Smooth muscle cell (in vitro differentiated cells): ENCODE measurements around the gene DST. TPM values are rescaled to one million over a fixed set of nuclear protein-coding genes. Genes with fewer than 3 reads are reported as not detected.

Source experiments
- DNase-seq: peaks from one replicate; lab custom pipeline; 2025; ENCODE audit not compliant: unreplicated experiment; lab: John Stamatoyannopoulos, UW
- H2AFZ ChIP-seq: fragments of 200-600 bp; sonication (generic); 2 replicates; pipeline ENCODE4 v1.6.0; 2016; ENCODE audit warnings: antibody characterized with exemption, low read depth, mild to moderate bottlenecking
- H3F3A ChIP-seq: fragments of 200-600 bp; sonication (generic); 2 replicates; pipeline ENCODE4 v1.6.0; 2017; ENCODE audit warnings: antibody characterized with exemption, low read depth
- H3K27ac ChIP-seq: fragments of 200-600 bp; sonication (generic); 2 replicates; pipeline ENCODE4 v1.5.1; 2016; ENCODE audit warnings: low read depth, mild to moderate bottlenecking
- H3K27me3 ChIP-seq: fragments of 200-600 bp; sonication (generic); 2 replicates; pipeline ENCODE4 v1.6.1; 2016; ENCODE audit warnings: low read depth, mild to moderate bottlenecking
- H3K36me3 ChIP-seq: fragments of 200-600 bp; sonication (generic); 2 replicates; pipeline ENCODE4 v1.5.1; 2016; ENCODE audit warnings: low read depth
- H3K4me1 ChIP-seq: fragments of 200-600 bp; sonication (generic); 2 replicates; pipeline ENCODE4 v1.5.1; 2016; ENCODE audit warnings: low read depth
- H3K4me2 ChIP-seq: fragments of 200-600 bp; sonication (generic); 2 replicates; pipeline ENCODE4 v1.6.0; 2016; ENCODE audit warnings: mild to moderate bottlenecking
- H3K4me3 ChIP-seq: fragments of 200-600 bp; sonication (generic); 2 replicates; pipeline ENCODE4 v1.5.1; 2016; ENCODE audit warnings: mild to moderate bottlenecking
- H3K79me2 ChIP-seq: fragments of 200-600 bp; sonication (generic); 2 replicates; pipeline ENCODE4 v1.6.0; 2016; ENCODE audit warnings: low read depth, mild to moderate bottlenecking
- H3K9ac ChIP-seq: fragments of 200-600 bp; sonication (generic); 2 replicates; pipeline ENCODE4 v1.6.0; 2016; ENCODE audit warnings: low read depth
- H3K9me3 ChIP-seq: fragments of 200-600 bp; sonication (generic); replicated peaks from 2 replicates; pipeline ENCODE4 v1.5.1; 2016; ENCODE audit warnings: low read depth
- H4K20me1 ChIP-seq: fragments of 200-600 bp; sonication (generic); 2 replicates; pipeline ENCODE4 v1.6.0; 2016; ENCODE audit warnings: low read depth
- WGBS: methylation state at CpG from one replicate; pipeline ENCODE4 v1.1.7; 2016; ENCODE audit warnings: low lambda C conversion rate; 5-methylcytosine and 5-hydroxymethylcytosine counted together
- polyA plus RNA-seq: library from polyadenylated mRNA; unstranded; fragments of >200 nt; fragmentation: Nextera tagmentation; extraction: Ambion mirVana; gene quantifications from 2 replicates; pipeline ENCODE4 v1.2.1, GENCODE V29; 2016
- total RNA-seq: library from RNA; depleted of rRNA; stranded (reverse); fragments of >200 nt; gene quantifications from 2 replicates; pipeline ENCODE4 v1.2.3, GENCODE V29; 2014
- TF ChIP-seq, protein P1 (sequence below): fragments of 200-600 bp; sonication (generic); IDR thresholded peaks from 2 replicates; pipeline ENCODE4 v1.5.1; 2017; ENCODE audit warnings: borderline replicate concordance, mild to moderate bottlenecking, antibody characterized with exemption; ENCODE audit not compliant: insufficient read depth, poor library complexity, severe bottlenecking

DST gene
- total and polyA plus RNA-seq, 2 experiments from 2014 or later: 17.1 to 186 TPM

DNA sequence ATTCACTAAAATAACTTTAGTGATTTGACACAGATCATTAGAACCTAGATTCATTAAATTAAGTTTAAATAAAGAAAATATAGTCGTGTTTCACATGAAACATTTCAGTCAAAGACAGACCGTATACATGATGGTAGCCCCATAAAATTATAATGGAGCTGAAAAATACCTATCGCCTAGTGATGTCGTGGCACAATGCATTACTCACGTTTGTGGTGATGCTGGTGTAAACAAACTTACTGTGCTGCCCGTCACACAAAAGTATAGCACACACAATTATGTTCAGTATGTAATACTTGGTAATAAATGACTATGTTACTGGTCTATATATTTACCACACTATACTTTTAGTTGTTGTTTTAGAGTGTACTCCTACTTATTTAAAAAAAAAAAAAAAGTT, 17.3 kb downstream of the DST start:
- no peak overlapping the region for H2AFZ ChIP-seq
- H3K79me2 ChIP-seq: no peaks in the 10 kb centered on the region
- H3F3A ChIP-seq: no peaks in the 10 kb centered on the region
- H3K4me1 ChIP-seq: no peaks in the 10 kb centered on the region
- no peaks in the 10 kb centered on the region for H3K27me3 ChIP-seq
- H3K4me2 ChIP-seq: no peak overlapping the region
- no peaks in the 10 kb centered on the region for H4K20me1 ChIP-seq
- no peaks in the 10 kb centered on the region for H3K9me3 ChIP-seq
- H3K4me3 ChIP-seq: no peak overlapping the region
- no peak overlapping the region for H3K9ac ChIP-seq
- no peak overlapping the region for H3K27ac ChIP-seq
- TF ChIP-seq, protein P1, sequence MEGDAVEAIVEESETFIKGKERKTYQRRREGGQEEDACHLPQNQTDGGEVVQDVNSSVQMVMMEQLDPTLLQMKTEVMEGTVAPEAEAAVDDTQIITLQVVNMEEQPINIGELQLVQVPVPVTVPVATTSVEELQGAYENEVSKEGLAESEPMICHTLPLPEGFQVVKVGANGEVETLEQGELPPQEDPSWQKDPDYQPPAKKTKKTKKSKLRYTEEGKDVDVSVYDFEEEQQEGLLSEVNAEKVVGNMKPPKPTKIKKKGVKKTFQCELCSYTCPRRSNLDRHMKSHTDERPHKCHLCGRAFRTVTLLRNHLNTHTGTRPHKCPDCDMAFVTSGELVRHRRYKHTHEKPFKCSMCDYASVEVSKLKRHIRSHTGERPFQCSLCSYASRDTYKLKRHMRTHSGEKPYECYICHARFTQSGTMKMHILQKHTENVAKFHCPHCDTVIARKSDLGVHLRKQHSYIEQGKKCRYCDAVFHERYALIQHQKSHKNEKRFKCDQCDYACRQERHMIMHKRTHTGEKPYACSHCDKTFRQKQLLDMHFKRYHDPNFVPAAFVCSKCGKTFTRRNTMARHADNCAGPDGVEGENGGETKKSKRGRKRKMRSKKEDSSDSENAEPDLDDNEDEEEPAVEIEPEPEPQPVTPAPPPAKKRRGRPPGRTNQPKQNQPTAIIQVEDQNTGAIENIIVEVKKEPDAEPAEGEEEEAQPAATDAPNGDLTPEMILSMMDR: no peak
- 97% methylated on average over 6 of the region's 6 CpGs for WGBS
- no peak for DNase-seq
- H3K36me3 ChIP-seq: peaks cover 6% of the 10 kb centered on the region

DNA sequence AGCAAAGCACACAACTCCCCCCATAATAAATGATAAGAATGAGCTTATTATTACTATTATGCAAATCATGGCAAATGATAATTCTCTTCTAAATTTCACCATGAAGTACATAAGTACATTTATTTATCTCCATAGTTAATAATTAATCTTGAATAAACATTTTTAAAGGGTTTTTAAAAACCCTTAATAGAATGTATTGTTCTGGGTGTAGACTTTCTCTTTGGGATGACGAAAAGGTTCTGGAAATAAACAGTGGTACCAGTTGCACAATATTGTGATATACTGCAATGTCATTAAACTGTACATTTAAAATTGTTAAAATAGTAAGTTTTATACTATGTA, 18.0 kb downstream of the DST start:
- Histone ChIP-seq H3F3A (no peaks in the 10 kb centered on the region), H3K27ac (no peak overlapping the region), H3K36me3 (peaks cover 6% of the 10 kb centered on the region), H3K4me2 (no peak overlapping the region), H3K9ac (no peak overlapping the region), H3K27me3 (no peaks in the 10 kb centered on the region), H2AFZ (no peak overlapping the region), H3K4me3 (no peak overlapping the region), H3K4me1 (no peaks in the 10 kb centered on the region), H4K20me1 (no peaks in the 10 kb centered on the region), H3K79me2 (no peaks in the 10 kb centered on the region), H3K9me3 (no peaks in the 10 kb centered on the region)
- WGBS: 95% methylated on average over 1 of the region's 1 CpG
- DNase-seq: no peak
- TF ChIP-seq, protein P1: no peak

DNA sequence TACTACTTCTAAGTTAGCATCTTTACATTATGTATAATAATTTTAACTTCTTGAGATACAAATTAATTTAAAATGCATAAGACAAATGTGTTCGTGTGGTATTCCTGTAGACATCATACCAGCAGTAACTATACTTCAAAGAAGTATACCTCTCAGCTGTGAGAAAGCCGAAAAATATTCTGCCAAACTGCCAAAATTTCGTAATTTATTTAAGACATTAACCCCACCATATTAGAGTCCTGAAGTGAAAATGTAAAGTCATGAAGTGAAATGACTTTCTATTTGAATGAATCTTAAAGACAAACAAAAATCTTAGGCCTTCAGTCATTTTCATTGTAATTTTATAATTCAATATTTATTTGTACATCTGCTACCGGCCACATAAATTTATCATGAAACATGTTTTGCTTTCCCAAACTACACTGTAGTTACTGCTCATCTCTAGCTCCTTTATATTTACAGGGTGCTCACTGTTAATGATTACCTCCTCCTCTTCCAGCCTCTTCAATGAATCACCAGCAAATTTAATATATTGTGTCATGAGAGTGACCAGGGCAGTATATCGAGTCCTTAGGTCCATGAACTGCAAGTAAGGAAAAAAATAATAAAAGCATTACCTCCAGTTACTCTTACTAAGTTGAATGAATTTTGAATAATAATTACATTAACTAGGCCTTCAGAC, 18.5 kb downstream of the DST start:
- no peaks in the 10 kb centered on the region for H4K20me1 ChIP-seq
- no peaks in the 10 kb centered on the region for H3K9me3 ChIP-seq
- H3K9ac ChIP-seq: no peak overlapping the region
- DNase-seq: no peak
- no peak overlapping the region for H3K4me2 ChIP-seq
- no peak overlapping the region for H3K4me3 ChIP-seq
- no peak overlapping the region for H2AFZ ChIP-seq
- peaks cover 6% of the 10 kb centered on the region for H3K36me3 ChIP-seq
- H3K79me2 ChIP-seq: no peaks in the 10 kb centered on the region
- 95% methylated on average over 5 of the region's 5 CpGs for WGBS
- H3K27ac ChIP-seq: no peak overlapping the region
- no peaks in the 10 kb centered on the region for H3F3A ChIP-seq
- TF ChIP-seq, protein P1: no peak
- H3K27me3 ChIP-seq: no peaks in the 10 kb centered on the region
- H3K4me1 ChIP-seq: no peaks in the 10 kb centered on the region

DNA sequence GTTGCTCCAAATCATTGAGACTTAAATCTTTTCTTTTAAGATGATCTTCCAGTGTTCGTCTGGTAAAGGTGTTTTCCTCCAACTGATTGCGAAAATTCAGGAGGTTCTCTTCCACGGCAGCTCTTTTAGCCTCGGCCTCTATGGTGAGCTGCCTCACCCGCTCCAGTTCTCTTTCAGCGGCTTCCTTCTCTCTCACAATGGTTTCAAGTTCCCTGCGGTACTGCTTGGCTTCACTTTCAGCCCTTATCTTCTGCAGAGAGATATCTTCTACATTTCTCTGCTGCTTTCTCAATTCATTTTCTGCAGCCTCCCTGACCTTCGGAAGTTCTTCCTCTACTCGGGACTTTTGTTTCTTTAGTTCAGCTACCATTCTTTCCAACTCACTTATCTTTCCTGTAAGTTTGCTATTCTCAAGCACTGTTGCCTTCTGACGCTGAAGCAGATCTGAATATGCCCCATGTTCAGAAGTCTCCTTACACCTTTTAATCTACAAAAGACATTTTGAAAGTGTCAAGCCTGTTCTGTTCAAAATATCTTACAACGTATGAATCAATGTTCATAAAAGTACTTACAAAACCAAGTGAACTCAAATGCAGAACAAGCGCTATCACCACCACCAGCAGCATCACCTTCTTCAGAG, 22.3 kb downstream of the DST start:
- Histone ChIP-seq H3F3A (no peaks in the 10 kb centered on the region), H3K27ac (no peak overlapping the region), H3K27me3 (no peaks in the 10 kb centered on the region), H3K9ac (no peak overlapping the region), H3K9me3 (no peaks in the 10 kb centered on the region), H4K20me1 (no peaks in the 10 kb centered on the region), H3K4me1 (peaks cover 2% of the 10 kb centered on the region), H2AFZ (no peak overlapping the region), H3K4me3 (no peak overlapping the region), H3K4me2 (no peak overlapping the region), H3K36me3 (peaks cover 6% of the 10 kb centered on the region), H3K79me2 (no peaks in the 10 kb centered on the region)
- DNase-seq: no peak
- 95% methylated on average over 12 of the region's 12 CpGs for WGBS
- TF ChIP-seq, protein P1: no peak
